SK-N-DZ (cell line): ENCODE data around the gene PARD3. TPM values are rescaled to one million over a fixed set of nuclear protein-coding genes. Genes with fewer than 3 reads are reported as not detected.
"Not testable (repeated sequence)": the region's sequence is repeated elsewhere in the genome, so short reads cannot be mapped to it uniquely, and the experiment has no call there.

ENCODE experiments used
- DNase-seq: peaks from one replicate; pipeline ENCODE4 v3.0.0-alpha.2; 2015; ENCODE audit warnings: low spot score
- polyA plus RNA-seq, 2 experiments: library from polyadenylated mRNA; depleted of rRNA; stranded (reverse); fragments of >200 nt; gene quantifications; 2 replicates each; pipeline ENCODE4 v1.2.3, GENCODE V29; 2014

PARD3 gene
- polyA plus RNA-seq (2014; cell fraction: cytosol; rRNA removed): 28.3 and 30.0 TPM in 2 replicates
- polyA plus RNA-seq (2014; cell fraction: nucleus; rRNA removed): 14.3 and 17.2 TPM in 2 replicates

DNA sequence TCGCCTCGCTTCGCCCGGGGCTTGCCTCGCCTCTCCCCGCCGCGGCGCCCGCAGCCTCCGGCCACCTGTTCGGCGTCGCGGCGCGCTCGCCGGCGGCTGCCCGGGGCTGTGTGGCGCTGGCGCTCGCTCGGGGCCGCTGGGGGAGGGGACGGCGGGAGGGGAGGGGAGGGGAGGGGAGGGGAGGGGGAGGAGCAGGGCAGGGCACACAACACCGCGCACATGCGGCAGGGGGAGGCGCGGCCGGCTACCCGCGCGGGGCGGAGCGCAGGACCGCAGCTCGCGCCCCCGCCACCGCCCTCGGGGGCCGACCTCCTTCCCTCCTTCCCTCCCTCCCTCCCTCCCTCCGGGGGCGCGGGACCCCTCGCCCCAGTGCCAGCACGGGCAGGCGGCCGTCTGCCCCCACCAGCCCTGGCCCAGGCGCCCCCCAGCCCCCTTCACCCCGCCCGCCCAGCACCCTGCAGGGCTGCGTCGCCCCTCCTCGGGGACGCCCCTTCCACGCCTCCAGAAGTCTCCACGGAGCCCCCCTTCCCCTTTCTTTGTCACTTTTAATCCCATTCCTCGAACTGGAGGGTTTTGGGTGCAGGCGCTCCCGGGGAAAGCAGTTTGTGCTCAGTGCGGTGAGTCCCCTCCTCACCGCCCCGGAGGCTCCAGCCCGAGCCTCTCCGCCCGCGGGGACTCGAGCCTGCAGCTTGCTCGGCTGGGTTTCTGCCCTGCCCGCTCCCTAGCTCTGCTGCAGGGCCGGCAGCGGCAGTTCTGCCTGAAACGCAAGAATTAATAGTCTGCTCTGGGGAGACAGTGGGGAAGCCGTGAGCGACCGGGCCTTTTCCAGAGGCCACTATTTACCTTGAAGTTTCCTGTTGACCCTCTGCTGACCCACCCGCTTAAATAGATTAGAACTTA lies at the start of gene PARD3:
PARD3 (minus strand) TSS at position 112 of the 900 bp plus-strand sequence. CDS start 301 bp downstream, outside the sequence.
- DNase-seq: peak; percentile 66

DNA sequence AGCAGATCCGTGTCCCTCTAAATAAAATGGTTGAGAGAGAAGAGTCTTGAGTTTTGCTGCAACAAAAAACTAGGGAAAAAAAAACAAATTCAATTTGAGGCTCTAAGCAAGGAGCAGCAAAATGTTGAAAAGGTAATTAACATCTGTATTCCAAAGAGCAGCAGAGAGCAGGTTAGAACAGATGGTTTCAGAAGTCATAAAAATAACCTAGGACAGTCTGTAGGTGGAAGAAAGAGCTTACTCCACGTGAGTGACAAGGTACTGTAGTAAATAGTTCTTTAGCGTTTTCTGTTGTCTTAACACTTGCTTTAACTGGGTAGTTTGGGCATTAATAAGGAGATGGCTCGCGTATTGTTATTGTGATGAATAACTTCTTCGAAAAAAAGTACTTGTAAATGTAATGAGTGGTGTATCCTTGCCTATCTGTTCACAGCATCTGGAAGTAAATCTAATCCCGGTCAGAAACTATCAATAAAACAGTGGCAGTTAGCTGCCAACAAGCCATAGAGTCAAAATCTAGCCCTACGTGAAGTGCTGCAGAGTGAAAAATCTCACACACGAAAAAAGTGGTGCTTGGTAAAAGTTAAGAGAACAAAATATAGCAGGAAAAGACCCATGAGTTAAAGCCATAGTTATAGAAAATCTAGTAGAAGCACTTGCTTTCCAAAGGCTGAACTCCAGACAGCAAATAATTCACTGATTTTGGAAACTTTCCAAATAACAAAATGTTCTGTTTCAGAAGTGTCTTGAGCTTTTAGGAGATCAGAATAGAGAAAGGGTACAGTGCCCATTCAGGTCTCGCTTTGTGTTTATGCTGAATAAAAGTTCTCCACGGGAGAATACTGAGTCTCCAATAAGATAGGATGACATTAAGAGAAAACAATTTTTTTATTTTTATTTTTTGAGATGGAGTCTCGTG lies 49.3 kb upstream of the PARD3 start:
- no peak for DNase-seq

DNA sequence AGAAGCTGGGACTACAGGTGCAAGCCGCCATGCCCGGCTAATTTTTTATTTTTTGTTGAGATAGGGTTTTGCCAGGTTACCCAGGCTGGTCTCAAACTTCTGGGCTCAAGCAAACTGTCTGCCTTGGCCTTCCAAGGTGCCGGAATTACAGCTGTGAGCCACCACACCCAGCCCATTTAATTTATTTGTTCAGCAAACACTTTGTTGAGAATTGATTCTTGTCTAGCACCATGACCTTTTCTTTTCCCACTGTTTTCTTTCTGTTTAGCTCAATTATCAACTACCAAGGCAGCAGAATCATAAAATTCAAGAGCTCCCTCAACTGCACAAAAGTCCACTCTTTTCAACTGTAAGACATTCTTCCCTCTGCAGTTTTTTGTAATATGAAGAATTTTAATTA lies 47.8 kb upstream of the PARD3 start:
- no peak for DNase-seq

DNA sequence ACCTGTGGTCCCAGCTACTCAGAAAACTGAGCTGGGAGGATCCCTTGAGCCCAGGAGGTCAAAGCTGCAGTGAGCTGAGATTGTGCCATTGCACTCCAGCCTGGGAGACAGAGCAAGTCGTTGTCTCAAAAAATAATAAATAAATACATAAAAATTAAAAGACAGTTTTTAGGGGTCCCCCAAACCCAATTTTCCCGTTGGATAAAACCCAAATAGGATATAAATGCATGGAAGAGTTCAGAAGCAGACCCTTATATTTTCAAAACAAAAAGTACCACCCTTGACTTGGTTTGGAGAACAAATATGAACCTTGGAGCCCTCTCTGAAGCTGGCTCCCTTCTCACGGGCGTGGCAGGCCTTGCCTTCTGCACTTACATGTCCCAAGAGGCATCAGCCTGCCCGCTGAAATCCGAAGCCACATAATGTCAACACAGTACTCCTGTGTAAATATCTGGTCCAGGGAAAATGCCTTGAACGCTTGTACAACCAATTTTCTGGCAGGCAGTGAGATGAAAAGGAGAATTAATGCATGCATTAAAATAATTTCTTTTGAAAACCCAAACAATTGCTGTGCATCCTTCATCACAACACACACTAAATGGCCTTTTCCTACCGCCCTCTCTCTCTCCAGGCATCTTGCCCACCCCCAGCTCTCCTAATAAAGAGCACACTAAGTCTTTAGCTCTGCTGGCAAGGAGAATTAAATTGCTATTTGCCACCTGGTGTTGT lies 46.4 kb upstream of the PARD3 start:
- no peak for DNase-seq

DNA sequence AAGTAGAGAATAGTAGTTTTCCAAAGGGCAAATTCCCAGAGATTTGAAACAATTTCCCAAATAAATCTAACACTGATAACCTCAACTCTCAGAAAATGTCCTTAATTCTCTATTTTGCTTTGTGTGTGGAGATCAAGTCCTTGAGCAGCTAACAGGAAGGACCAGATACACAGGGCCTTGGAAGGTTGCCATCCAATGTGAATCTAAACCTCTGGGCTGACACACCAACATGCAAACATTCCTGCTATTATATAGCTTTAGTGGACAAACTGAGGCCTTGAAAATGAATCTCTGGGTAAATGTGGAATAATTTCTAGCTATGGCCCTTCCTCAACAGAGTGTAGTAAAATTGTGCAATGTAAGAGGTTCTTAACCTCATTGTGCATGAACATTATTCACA lies 44.1 kb upstream of the PARD3 start:
- DNase-seq: no peak

DNA sequence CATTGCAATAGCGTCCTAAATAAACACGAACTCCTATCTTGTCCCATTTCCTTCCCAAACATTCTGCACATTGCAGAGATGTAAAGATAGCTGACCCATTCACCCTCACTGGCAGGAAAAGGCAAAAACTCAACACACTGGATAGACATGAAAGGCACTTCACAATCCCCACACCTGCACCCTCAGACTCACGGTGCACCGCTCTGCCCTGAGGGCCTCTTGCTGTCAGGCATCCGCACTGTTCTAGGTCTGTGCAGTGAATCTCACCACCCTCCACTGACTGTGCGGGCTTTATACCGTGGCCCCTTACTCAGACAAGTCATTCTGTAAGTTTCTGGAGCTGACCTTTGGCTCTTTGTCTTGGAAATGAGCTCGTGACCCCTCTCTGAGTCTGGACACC lies 42.9 kb upstream of the PARD3 start:
- DNase-seq: no peak

DNA sequence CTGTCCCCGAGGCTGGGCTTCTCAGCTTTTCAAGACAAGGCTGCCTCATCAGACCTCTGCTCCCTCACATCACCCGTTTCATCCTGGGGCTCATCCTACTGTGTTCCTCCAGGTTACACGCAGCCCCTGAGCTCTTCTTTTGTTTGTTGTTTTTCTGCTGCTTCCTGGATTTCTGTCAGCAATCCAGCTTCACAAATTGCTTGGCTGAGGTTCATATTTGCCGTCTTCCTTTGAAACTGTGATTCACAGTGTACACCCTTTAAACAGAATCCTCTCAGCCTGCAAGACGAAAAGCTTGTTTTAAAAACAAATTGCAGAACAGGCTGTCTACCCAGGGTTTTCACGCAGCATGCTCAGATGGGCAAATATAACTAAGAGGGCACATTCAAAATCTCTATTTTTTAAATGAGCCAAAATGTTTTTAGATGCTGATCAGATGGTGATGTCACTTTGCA lies 39.1 kb upstream of the PARD3 start:
- no peak for DNase-seq

DNA sequence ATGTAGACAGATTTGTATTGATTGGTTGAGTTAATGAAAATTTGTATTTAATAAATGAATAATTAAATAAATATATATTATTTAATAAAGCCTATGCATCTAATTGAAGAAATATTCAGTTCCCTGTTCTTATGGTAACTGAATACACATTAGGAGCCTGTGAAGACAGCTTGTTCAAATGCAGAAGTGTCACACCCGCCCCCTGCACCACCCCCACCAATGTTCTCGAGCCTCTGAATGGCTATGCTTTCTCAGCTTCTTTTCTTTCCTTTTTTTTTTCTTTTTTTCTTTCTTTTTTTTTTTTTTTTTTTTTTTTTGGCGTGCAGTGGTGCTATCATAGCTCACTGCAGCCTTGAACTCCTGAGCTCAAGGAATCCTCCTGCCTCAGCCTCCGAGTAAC lies 38.3 kb upstream of the PARD3 start:
- DNase-seq: no peak

DNA sequence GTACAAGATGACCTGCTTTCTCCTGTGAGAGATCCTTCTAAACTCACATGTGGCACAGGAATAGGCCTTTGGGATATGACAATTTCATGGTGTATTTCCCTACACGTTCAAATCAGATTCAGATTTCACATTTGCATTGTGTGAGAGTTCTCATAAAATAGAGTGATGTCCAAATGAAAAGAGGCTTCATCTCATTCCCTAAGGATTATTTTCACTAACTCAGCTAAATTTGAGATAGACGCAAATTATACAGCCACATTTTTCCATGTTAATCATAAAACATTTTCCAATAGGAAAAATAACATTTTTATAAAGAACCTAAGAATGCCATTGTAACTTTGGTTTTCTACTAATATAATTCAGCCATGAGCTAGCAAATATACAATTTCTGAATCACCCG lies 35.5 kb upstream of the PARD3 start:
- DNase-seq: no peak

DNA sequence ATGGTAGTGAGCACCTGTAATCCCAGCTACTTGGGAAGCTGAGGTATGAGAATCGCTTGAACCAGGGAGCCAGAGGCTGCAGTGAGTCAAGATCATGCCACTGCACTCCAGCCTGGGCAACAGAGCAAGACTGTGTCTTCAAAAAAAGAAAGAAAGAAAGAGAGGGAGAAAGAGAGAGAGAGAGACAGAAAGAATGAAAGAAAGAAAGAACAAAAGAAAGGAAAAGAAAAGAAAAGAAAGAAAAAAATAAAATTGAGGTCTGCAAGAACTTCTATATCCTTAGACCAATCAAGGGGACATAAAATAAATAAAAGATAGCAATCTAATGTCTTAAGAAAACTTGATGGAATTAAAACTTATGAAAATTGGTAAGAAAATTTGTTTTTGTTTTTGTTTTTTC lies 34.9 kb upstream of the PARD3 start:
- DNase-seq: no peak

DNA sequence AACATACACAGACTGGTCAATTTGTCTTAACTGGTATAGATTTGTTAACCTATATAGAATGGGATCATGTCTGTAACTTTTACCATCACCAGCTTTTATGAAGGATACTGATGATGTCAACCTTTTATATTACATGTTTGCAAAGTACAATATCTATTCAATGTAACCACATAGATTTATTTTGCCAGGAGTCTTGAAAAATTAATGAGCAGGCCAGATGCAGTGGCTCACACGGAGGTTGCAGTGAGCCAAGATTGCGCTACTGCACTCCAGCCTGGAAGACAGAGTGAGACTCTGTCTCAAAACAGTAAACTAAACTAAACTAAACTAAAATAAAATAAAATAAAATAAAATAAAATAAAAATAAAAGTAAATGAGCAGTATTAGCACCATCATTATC lies 30.0 kb upstream of the PARD3 start:
- no peak for DNase-seq

DNA sequence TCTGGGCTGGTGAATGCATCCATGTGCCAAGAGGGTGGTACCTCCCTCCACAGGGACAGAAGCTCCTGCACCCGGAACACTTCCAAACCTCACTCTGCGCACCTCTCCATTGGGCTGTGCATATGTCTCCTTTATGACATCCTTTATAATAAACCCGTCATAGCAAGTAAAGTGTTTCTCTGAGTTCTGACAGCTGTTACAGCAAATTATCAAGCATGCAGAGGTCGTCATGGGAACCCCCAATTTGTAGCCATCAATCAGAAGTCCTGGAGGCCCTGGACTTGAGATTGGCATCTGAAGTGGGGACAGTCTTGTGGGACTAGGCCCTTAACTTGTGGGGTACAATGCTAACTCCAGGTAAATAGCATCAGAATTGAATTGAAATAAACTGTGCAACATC lies 29.4 kb upstream of the PARD3 start:
- DNase-seq: no peak

DNA sequence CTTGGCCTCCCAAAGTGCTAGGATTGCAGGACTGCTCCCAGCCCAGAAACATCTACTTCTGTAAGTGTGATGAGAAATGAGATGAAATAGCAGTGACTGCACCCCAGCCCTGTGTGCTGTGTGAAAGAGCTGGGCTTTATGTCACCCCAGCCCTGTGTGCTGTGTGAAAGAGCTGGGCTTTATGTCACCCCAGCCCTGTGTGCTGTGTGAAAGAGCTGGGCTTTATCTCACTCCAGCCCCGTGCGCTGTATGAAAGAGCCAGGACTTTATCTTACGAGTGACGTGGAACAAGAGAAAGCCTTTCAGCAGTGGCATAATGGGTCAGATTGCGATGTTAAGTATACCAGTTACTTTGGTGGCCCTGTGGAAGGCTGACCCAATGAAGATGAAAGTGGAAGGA lies 28.4 kb upstream of the PARD3 start:
- not testable (repeated sequence) for DNase-seq

DNA sequence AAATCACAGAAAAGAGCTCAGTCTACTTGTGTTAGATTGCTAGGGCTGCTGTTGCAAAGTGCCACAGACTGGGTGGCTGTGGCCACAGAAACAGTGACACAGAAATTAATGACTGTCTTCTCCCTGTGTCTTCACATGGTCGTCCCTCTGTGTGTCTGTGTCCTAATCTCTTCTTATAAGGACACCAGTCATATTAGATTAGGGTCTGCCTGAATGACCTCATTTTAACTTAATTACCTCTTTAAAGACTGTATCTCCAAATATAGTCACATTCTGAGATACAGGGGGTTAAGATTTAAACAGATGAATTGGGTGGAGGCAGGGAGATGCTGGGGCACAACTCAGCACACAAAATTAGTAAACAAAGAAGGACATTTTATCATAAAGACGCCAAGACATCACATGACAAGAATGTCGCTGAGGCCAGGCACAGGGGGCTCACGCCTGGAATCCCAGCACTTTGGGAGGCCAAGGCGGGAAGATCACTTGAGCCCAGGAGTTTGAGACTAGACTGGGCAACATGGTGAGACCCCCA lies 23.3 kb upstream of the PARD3 start:
- peak; percentile 89 for DNase-seq

DNA sequence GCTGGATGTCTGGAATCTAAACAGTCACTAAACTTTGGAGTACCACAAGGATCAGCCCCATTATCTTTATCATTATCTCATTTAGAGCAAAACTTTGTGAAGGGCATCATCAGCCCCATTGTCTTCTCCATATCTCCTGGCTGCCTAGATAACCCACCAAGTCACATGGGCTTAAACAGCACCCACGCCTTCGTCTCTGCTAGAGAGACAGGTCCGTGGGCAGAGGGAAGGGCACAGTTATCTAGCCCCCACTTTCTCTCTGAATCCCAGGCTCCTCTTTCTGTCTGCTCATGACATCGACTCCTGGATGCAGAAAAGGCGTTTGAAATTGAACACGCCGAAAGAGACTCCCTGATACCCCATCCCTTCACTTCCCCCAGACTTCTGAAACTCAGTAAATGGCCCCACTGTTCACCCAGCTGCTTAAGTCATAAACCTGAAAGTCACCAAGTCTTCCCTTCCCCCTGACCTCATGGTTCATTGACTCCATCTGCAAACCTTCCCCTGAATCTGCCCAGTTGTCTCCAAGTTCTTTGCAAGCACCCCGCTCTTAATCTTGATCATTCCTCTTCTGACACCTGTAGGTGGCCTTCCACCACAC lies 20.9 kb upstream of the PARD3 start:
- DNase-seq: no peak

DNA sequence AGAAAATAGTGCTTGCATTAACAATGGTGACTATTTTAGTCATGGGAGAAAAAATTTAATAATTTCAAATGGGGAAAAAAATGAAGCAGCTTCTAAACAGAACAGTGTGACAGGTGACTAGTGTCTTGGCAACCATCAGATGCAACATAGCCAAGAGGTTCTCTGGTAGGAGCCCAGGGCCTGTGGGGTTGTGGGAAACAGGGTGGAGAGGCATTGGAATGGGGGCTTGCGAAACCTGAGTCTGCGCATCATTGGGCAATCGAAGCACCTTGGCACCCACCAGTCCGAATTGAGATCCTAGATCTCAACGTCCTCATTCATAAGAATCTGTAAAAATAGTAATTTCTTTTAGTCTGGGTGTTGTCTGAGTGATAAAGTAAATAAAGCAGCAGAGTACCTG lies 19.2 kb upstream of the PARD3 start:
- DNase-seq: no peak

DNA sequence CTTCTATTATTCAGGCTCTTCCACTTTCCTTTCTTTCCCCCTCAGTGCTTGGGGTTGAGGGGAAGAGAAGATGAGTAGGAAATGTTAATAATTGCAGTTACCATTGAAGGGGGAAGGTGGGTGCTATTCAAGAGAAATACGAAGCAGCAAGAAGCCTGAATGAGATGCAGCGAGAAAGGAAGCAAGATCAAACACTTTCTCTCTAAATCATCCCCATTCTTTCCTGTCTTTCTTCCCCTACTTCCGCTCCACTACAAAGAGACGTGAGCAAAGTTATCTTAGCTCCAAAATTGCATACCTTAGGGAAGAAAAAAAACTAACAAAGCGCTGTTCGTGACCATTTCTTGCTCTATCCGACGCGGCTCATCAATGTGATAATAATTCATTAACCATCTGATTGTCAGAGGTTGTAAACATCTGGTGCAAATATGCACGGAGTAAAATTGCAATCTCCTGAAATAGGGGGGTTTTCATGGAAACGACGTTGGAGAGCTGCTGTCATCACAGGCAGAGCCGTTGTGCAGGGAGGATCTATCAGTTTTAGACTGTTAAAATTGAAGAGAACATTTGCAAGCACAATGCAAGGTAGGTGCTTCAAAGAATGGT lies 15.2 kb upstream of the PARD3 start:
- DNase-seq: no peak

DNA sequence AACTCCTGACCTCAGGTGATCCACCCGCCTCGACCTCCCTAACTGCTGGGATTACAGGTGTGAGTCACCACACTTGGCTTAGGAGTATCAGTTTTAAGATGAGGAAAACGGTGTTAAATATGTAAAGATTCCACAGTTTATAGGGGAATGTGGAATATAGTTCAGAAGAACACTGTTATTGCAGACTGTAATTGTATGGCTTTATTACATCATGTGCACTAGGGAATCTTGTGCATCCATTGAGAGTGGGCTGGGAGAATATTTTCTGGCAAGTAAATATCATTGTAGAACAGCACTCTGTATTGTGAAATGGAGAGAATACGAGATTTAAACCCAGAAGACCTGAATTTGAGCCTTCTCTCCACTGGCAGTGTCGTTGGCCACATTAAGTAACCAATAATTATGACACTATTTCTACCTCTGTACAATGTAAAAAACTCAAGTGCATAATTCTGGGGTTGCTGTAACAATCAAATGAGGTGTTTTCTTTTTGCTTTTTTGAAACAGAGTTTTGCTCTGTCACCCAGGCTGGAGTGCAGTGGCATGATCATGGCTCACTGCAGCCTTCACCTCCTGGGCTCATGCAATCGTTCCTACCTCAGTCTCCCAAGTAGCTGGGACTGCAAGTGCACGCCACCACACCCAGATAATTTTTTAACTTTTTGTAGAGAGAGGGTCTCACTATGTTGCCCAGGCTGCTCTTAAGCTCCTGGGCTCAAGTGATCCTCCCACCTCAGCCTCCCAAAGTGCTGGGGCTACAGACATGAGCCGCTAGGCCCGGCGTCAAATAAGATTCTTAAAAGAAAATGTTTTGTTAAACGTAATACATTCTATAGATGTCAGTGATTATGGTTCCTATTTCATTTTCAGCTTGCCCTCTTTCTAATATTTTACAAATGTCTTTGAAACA lies 12.0 kb upstream of the PARD3 start:
- DNase-seq: no peak

DNA sequence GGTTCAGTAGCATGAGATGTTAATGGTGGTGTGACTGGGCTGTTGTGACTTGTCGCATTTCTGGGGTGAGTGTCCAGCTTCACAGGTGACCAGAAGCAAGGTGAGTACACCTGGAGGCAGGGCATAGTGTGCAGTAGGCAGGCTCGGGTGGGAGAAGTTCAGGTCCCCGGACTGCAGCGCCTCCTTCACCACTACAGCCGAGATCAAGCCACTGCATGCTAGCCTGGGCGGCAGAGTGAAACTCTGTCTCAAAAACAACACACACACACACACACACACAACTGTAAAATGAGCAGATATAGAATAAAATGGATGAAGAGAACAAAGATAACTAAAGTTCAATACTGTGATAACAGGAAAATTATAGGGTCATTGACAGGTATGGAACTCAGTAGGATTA lies 11.1 kb upstream of the PARD3 start:
- DNase-seq: no peak
